A673 (cell line): ENCODE results near the gene PDE9A.

Experiments used
- EZH2 ChIP-seq: fragments of 200-600 bp; sonication (generic); IDR thresholded peaks from 2 replicates; pipeline ENCODE4 v1.6.1; 2017; ENCODE audit warnings: borderline replicate concordance, low read depth, mild to moderate bottlenecking, mixed read lengths, antibody characterized with exemption, low read length; ENCODE audit not compliant: poor library complexity, severe bottlenecking
- TF ChIP-seq, protein P1 (sequence below): fragments of 300-800, 200-600 bp; sonication (generic); conservative IDR thresholded peaks from 2 replicates; pipeline ENCODE4 v1.5.1; 2017; ENCODE audit warnings: low read depth, mild to moderate bottlenecking, antibody characterized with exemption, low read length, moderate library complexity, mixed read lengths

DNA sequence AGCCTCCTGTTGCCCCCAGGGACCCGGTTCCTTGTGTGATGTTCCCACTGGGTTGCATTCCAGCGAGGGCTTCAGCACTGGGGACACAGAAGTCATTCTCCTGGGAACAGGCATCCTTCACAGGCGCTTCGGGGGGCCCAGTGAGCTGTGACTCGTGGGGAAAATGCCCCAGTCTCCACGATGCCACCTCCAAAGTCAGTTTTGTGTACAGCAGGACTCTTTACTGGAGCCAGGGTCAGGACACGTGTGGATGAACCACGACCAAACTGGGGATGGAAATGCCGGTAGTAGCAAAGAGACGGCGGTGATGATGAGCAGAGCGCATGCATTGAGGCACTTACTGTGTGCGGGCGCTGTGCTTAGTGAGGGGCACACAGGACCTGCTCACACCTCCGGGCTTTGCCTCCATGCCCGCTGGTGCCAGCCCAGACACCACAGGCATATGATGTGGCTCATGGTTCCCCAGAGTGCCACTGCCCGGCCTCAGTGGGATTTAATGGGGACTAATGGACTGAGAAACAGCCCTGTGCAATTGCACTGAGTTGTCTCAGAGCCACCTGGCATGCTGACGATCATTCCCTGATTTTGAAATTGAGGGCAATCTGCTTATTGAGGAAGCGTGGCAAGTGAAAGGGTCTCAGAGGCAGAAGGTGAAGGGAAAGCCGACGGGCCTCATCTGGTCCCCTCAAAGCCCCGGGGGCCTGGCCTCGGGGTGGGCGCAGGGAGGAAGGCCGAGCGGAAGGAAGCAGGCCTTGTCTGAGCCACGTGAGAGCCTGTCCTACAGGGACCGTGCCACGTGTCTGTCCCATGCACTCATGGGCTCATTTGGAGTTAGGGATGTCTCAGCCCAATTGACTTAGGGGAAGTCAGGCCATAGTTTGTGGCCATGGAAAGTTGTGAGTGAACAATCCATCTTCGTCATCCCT lies 91.4 kb downstream of the PDE9A start:
- TF ChIP-seq, protein P1, sequence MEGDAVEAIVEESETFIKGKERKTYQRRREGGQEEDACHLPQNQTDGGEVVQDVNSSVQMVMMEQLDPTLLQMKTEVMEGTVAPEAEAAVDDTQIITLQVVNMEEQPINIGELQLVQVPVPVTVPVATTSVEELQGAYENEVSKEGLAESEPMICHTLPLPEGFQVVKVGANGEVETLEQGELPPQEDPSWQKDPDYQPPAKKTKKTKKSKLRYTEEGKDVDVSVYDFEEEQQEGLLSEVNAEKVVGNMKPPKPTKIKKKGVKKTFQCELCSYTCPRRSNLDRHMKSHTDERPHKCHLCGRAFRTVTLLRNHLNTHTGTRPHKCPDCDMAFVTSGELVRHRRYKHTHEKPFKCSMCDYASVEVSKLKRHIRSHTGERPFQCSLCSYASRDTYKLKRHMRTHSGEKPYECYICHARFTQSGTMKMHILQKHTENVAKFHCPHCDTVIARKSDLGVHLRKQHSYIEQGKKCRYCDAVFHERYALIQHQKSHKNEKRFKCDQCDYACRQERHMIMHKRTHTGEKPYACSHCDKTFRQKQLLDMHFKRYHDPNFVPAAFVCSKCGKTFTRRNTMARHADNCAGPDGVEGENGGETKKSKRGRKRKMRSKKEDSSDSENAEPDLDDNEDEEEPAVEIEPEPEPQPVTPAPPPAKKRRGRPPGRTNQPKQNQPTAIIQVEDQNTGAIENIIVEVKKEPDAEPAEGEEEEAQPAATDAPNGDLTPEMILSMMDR = no peak
- TF ChIP-seq EZH2 = no peak
